ENCODE measurements around the gene CEP250.
"Not testable (repeated sequence)": the region's sequence is repeated elsewhere in the genome, so short reads cannot be mapped to it uniquely, and the experiment has no call there.

Gene CEP250

GRCh38 chr20:35517767-35518166 lies 62.4 kb downstream of the CEP250 start:
- not testable (repeated sequence) for H3K27me3 ChIP-seq (ENCODE audit: control insufficient read depth, insufficient read depth, low read length); H3K9ac ChIP-seq (ENCODE audit: low read length); H3K4me1 ChIP-seq (ENCODE audit: control insufficient read depth, insufficient read depth, low read length); H3K27ac ChIP-seq (ENCODE audit: low read depth, low read length); H3K4me3 ChIP-seq (ENCODE audit: low read length); H3K36me3 ChIP-seq (ENCODE audit: control insufficient read depth, insufficient read depth, low read length)

- Histone ChIP-seq H3K27me3 (ENCODE audit: control insufficient read depth, insufficient read depth, low read length) (no peaks in the 10 kb centered on the region), H3K36me3 (ENCODE audit: control insufficient read depth, insufficient read depth, low read length) (peaks cover 3% of the 10 kb centered on the region), H3K4me3 (ENCODE audit: low read length) (no peak overlapping the region), H3K9ac (ENCODE audit: low read length) (no peak overlapping the region), H3K4me1 (ENCODE audit: control insufficient read depth, insufficient read depth, low read length) (no peaks in the 10 kb centered on the region), H3K27ac (ENCODE audit: low read depth, low read length) (no peak overlapping the region)
Measured at GRCh38 chr20:35518955-35519354, 63.6 kb downstream of the CEP250 start.

- H3K4me3 ChIP-seq (ENCODE audit: low read length) = no peak overlapping the region
- no peak overlapping the region for H3K9ac ChIP-seq (ENCODE audit: low read length)
- H3K36me3 ChIP-seq (ENCODE audit: control insufficient read depth, insufficient read depth, low read length) = no peaks in the 10 kb centered on the region
- no peaks in the 10 kb centered on the region for H3K4me1 ChIP-seq (ENCODE audit: control insufficient read depth, insufficient read depth, low read length)
- no peaks in the 10 kb centered on the region for H3K27me3 ChIP-seq (ENCODE audit: control insufficient read depth, insufficient read depth, low read length)
- H3K27ac ChIP-seq (ENCODE audit: low read depth, low read length) = no peak overlapping the region
Measured at GRCh38 chr20:35523298-35523888, 68.0 kb downstream of the CEP250 start.

GRCh38 chr20:35525639-35526038 lies 70.2 kb downstream of the CEP250 start:
- Histone ChIP-seq H3K36me3 (ENCODE audit: control insufficient read depth, insufficient read depth, low read length) (no peaks in the 10 kb centered on the region), H3K27ac (ENCODE audit: low read depth, low read length) (no peak overlapping the region), H3K27me3 (ENCODE audit: control insufficient read depth, insufficient read depth, low read length) (no peaks in the 10 kb centered on the region), H3K4me1 (ENCODE audit: control insufficient read depth, insufficient read depth, low read length) (no peaks in the 10 kb centered on the region), H3K9ac (ENCODE audit: low read length) (no peak overlapping the region), H3K4me3 (ENCODE audit: low read length) (no peak overlapping the region)

GRCh38 chr20:35527122-35527769 lies 71.8 kb downstream of the CEP250 start:
- Histone ChIP-seq H3K36me3 (ENCODE audit: control insufficient read depth, insufficient read depth, low read length) (no peaks in the 10 kb centered on the region), H3K9ac (ENCODE audit: low read length) (no peak overlapping the region), H3K4me3 (ENCODE audit: low read length) (no peak overlapping the region), H3K4me1 (ENCODE audit: control insufficient read depth, insufficient read depth, low read length) (no peaks in the 10 kb centered on the region), H3K27ac (ENCODE audit: low read depth, low read length) (no peak overlapping the region), H3K27me3 (ENCODE audit: control insufficient read depth, insufficient read depth, low read length) (no peaks in the 10 kb centered on the region)

GRCh38 chr20:35529552-35529951 lies 74.2 kb downstream of the CEP250 start, which contains the start of gene C20orf173:
Gene C20orf173 (minus strand): TSS chr20:35529652. CDS start chr20:35529373, 279 bp downstream.
- Histone ChIP-seq H3K36me3 (ENCODE audit: control insufficient read depth, insufficient read depth, low read length) (no peaks in the 10 kb centered on the region), H3K9ac (ENCODE audit: low read length) (no peak within 1 kb of the TSS), H3K27ac (ENCODE audit: low read depth, low read length) (no peak within 1 kb of the TSS), H3K4me3 (ENCODE audit: low read length) (no peak within 1 kb of the TSS), H3K4me1 (ENCODE audit: control insufficient read depth, insufficient read depth, low read length) (no peaks in the 10 kb centered on the region), H3K27me3 (ENCODE audit: control insufficient read depth, insufficient read depth, low read length) (no peaks in the 10 kb centered on the region)

- H3K4me3 ChIP-seq (ENCODE audit: low read length) = no peak overlapping the region
- H3K27me3 ChIP-seq (ENCODE audit: control insufficient read depth, insufficient read depth, low read length) = no peaks in the 10 kb centered on the region
- no peak overlapping the region for H3K27ac ChIP-seq (ENCODE audit: low read depth, low read length)
- H3K36me3 ChIP-seq (ENCODE audit: control insufficient read depth, insufficient read depth, low read length) = no peaks in the 10 kb centered on the region
- H3K9ac ChIP-seq (ENCODE audit: low read length) = no peak overlapping the region
- H3K4me1 ChIP-seq (ENCODE audit: control insufficient read depth, insufficient read depth, low read length) = peaks cover 4% of the 10 kb centered on the region
Measured at GRCh38 chr20:35539756-35540212, 84.4 kb downstream of the CEP250 start.

- Histone ChIP-seq H3K27ac (ENCODE audit: low read depth, low read length) (no peak overlapping the region), H3K9ac (ENCODE audit: low read length) (no peak overlapping the region), H3K27me3 (ENCODE audit: control insufficient read depth, insufficient read depth, low read length) (no peaks in the 10 kb centered on the region), H3K36me3 (ENCODE audit: control insufficient read depth, insufficient read depth, low read length) (no peaks in the 10 kb centered on the region), H3K4me1 (ENCODE audit: control insufficient read depth, insufficient read depth, low read length) (peaks cover 4% of the 10 kb centered on the region), H3K4me3 (ENCODE audit: low read length) (peak overlapping the region; percentile 94)
Measured at GRCh38 chr20:35541118-35541782, 85.9 kb downstream of the CEP250 start.

GRCh38 chr20:35541783-35542662 lies 86.6 kb downstream of the CEP250 start, which contains the start of gene ERGIC3:
Gene ERGIC3 (plus strand): TSS chr20:35542078. CDS start chr20:35542098, 20 bp downstream.
- Histone ChIP-seq H3K27ac (ENCODE audit: low read depth, low read length) (peak within 1 kb of the TSS; percentile 59), H3K36me3 (ENCODE audit: control insufficient read depth, insufficient read depth, low read length) (no peaks in the 10 kb centered on the region)

GRCh38 chr20:35542990-35543389 lies 87.6 kb downstream of the CEP250 start:
- Histone ChIP-seq H3K4me3 (ENCODE audit: low read length) (no peak overlapping the region), H3K27ac (ENCODE audit: low read depth, low read length) (no peak overlapping the region), H3K4me1 (ENCODE audit: control insufficient read depth, insufficient read depth, low read length) (peaks cover 4% of the 10 kb centered on the region), H3K27me3 (ENCODE audit: control insufficient read depth, insufficient read depth, low read length) (no peaks in the 10 kb centered on the region), H3K36me3 (ENCODE audit: control insufficient read depth, insufficient read depth, low read length) (peaks cover 3% of the 10 kb centered on the region), H3K9ac (ENCODE audit: low read length) (no peak overlapping the region)

More at GRCh38 chr20:35541783-35542662, 86.6 kb downstream of the CEP250 start, which contains the start of gene ERGIC3:
- Histone ChIP-seq H3K9ac (ENCODE audit: low read length) (peak within 1 kb of the TSS; percentile 32), H3K4me1 (ENCODE audit: control insufficient read depth, insufficient read depth, low read length) (peaks cover 4% of the 10 kb centered on the region), H3K4me3 (ENCODE audit: low read length) (peak within 1 kb of the TSS; percentile 94), H3K27me3 (ENCODE audit: control insufficient read depth, insufficient read depth, low read length) (no peaks in the 10 kb centered on the region)

GRCh38 chr20:35544436-35544835 lies 89.0 kb downstream of the CEP250 start:
- peaks cover 14% of the 10 kb centered on the region for H3K36me3 ChIP-seq (ENCODE audit: control insufficient read depth, insufficient read depth, low read length)
- H3K4me3 ChIP-seq (ENCODE audit: low read length) = no peak overlapping the region
- no peaks in the 10 kb centered on the region for H3K27me3 ChIP-seq (ENCODE audit: control insufficient read depth, insufficient read depth, low read length)
- H3K27ac ChIP-seq (ENCODE audit: low read depth, low read length) = no peak overlapping the region
- H3K9ac ChIP-seq (ENCODE audit: low read length) = no peak overlapping the region
- peaks cover 4% of the 10 kb centered on the region for H3K4me1 ChIP-seq (ENCODE audit: control insufficient read depth, insufficient read depth, low read length)

GRCh38 chr20:35544941-35545340 lies 89.5 kb downstream of the CEP250 start:
- not testable (repeated sequence) for H3K4me1 ChIP-seq (ENCODE audit: control insufficient read depth, insufficient read depth, low read length); H3K4me3 ChIP-seq (ENCODE audit: low read length); H3K27ac ChIP-seq (ENCODE audit: low read depth, low read length); H3K9ac ChIP-seq (ENCODE audit: low read length); H3K27me3 ChIP-seq (ENCODE audit: control insufficient read depth, insufficient read depth, low read length)
- H3K36me3 ChIP-seq (ENCODE audit: control insufficient read depth, insufficient read depth, low read length) = peaks cover 14% of the 10 kb centered on the region
